Panc1 (cell line): ENCODE results near the gene IFNLR1.

Source experiments
- POLR2AphosphoS5 ChIP-seq: IDR thresholded peaks from 2 replicates; pipeline ENCODE4 v1.6.1; 2012; ENCODE audit warnings: mild to moderate bottlenecking, low read depth, low read length, moderate library complexity
- TF ChIP-seq, protein P1 (sequence below): fragments of 450-650 bp; IDR thresholded peaks from 2 replicates; pipeline ENCODE4 v1.5.1; 2017; ENCODE audit warnings: mild to moderate bottlenecking

- TF ChIP-seq POLR2AphosphoS5: no peak
- TF ChIP-seq, protein P1, sequence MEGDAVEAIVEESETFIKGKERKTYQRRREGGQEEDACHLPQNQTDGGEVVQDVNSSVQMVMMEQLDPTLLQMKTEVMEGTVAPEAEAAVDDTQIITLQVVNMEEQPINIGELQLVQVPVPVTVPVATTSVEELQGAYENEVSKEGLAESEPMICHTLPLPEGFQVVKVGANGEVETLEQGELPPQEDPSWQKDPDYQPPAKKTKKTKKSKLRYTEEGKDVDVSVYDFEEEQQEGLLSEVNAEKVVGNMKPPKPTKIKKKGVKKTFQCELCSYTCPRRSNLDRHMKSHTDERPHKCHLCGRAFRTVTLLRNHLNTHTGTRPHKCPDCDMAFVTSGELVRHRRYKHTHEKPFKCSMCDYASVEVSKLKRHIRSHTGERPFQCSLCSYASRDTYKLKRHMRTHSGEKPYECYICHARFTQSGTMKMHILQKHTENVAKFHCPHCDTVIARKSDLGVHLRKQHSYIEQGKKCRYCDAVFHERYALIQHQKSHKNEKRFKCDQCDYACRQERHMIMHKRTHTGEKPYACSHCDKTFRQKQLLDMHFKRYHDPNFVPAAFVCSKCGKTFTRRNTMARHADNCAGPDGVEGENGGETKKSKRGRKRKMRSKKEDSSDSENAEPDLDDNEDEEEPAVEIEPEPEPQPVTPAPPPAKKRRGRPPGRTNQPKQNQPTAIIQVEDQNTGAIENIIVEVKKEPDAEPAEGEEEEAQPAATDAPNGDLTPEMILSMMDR: peak; percentile 90
Observed at GRCh38 chr1:24111996-24112779, 74.9 kb downstream of the IFNLR1 start, which contains the start of gene MYOM3.
